ENCODE data around the gene IFNAR2. TPM values are rescaled to one million over a fixed set of nuclear protein-coding genes. Genes with fewer than 3 reads are reported as not detected.
A peak's percentile ranks its signal among the peaks of the same experiment; 100 is the strongest.

The IFNAR2 gene
- total RNA-seq, 4 donors from 2014 or later: 6.6 to 13.2 (median 9.7) TPM

GRCh38 chr21:33201956-33202355 is 27.8 kb upstream of the IFNAR2 start:
- Histone ChIP-seq H3K27me3 (no peaks in the 10 kb centered on the region), H3K9me3 (no peaks in the 10 kb centered on the region), H3K27ac (peak overlapping the region in 2 of 4 donors; percentile 5 to 23), H3K4me1 (peaks cover 4 to 29% (median 9%) of the 10 kb centered on the region in 4 donors), H3K36me3 (no peaks in the 10 kb centered on the region), H3K4me3 (no peak overlapping the region)
- TF ChIP-seq, protein P1, sequence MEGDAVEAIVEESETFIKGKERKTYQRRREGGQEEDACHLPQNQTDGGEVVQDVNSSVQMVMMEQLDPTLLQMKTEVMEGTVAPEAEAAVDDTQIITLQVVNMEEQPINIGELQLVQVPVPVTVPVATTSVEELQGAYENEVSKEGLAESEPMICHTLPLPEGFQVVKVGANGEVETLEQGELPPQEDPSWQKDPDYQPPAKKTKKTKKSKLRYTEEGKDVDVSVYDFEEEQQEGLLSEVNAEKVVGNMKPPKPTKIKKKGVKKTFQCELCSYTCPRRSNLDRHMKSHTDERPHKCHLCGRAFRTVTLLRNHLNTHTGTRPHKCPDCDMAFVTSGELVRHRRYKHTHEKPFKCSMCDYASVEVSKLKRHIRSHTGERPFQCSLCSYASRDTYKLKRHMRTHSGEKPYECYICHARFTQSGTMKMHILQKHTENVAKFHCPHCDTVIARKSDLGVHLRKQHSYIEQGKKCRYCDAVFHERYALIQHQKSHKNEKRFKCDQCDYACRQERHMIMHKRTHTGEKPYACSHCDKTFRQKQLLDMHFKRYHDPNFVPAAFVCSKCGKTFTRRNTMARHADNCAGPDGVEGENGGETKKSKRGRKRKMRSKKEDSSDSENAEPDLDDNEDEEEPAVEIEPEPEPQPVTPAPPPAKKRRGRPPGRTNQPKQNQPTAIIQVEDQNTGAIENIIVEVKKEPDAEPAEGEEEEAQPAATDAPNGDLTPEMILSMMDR (IDR thresholded peaks at IDR 0.05): no peak
- TF ChIP-seq POLR2A (IDR thresholded peaks at IDR 0.05): no peak
- no peak for DNase-seq

GRCh38 chr21:33202464-33203363 is 27.0 kb upstream of the IFNAR2 start:
- H3K27ac ChIP-seq: peak overlapping the region in 3 of 4 donors; percentile 70 to 95 (median 78)
- TF ChIP-seq, protein P1 (IDR thresholded peaks at IDR 0.05): no peak
- no peak for TF ChIP-seq POLR2A (IDR thresholded peaks at IDR 0.05)
- H3K9me3 ChIP-seq: no peaks in the 10 kb centered on the region
- no peak overlapping the region for H3K4me3 ChIP-seq
- no peaks in the 10 kb centered on the region for H3K36me3 ChIP-seq
- peaks cover 5 to 22% (median 11%) of the 10 kb centered on the region in 4 donors for H3K4me1 ChIP-seq
- H3K27me3 ChIP-seq: no peaks in the 10 kb centered on the region
- DNase-seq: no peak

DNA sequence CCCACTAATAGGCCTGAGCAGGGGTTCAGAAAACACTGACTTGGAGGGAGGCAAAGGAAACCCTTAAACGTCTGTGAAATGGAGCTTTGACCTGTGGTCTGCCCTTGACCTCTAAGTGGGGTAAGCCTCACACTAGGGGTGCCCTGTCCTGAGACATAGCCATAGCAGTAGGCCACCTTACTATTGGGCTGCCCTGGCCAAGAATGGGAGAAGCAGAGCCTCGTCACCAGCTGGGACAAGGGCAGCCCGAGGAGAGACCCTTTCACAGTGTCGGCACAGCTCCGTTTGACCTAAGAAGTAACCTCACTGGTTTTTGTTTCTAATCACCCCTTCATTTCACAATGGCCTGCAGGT is 26.4 kb upstream of the IFNAR2 start:
- DNase-seq: peak in 1 of 3 donors; percentile 51
- no peak for TF ChIP-seq POLR2A (IDR thresholded peaks at IDR 0.05)
- H3K36me3 ChIP-seq: no peaks in the 10 kb centered on the region

GRCh38 chr21:33205476-33205875 is 24.3 kb upstream of the IFNAR2 start:
- Histone ChIP-seq H3K27ac (peak overlapping the region in 3 of 4 donors; percentile 51 to 72 (median 65)), H3K4me1 (peaks cover 5 to 20% (median 11%) of the 10 kb centered on the region in 4 donors), H3K9me3 (no peaks in the 10 kb centered on the region), H3K27me3 (no peaks in the 10 kb centered on the region), H3K4me3 (no peak overlapping the region), H3K36me3 (no peaks in the 10 kb centered on the region)
- DNase-seq: peak in 2 of 3 donors; percentile 49 to 68
- no peak for TF ChIP-seq POLR2A (IDR thresholded peaks at IDR 0.05)

More for the DNA sequence above, 26.4 kb upstream of the IFNAR2 start:
- H3K9me3 ChIP-seq: no peaks in the 10 kb centered on the region
- no peaks in the 10 kb centered on the region for H3K27me3 ChIP-seq
- peaks cover 5 to 20% (median 11%) of the 10 kb centered on the region in 4 donors for H3K4me1 ChIP-seq
- H3K4me3 ChIP-seq: peak overlapping the region in 1 of 4 donors; percentile 7
- H3K27ac ChIP-seq: peak overlapping the region in 3 of 4 donors; percentile 70 to 95 (median 78)

DNA sequence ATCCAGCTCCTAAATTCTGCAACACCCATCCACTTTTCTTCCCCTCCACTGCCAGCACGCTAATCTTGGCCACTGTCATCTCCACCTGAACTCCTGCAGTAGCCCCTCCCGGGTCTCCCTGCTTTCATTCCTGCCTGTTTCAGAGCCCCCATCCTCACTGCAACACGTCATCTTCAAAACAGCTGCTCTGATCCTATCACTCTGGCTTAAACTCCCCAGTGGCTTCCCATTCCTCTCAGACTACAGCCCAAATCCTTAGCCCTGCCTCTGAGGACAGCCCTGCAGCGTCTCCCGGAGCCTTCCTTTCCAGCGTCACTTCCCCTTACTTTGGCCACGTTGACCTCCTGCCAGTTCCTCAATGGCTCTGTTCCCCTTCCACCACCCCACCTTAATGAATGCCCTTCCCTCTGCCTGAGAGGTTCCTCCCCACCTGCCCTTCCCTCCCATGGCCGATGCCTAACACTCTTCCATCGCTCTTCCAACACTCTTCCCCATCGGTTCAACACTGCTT is 22.9 kb upstream of the IFNAR2 start:
- Histone ChIP-seq H3K27ac (peak overlapping the region in 2 of 4 donors; percentile 32 to 42), H3K36me3 (no peaks in the 10 kb centered on the region), H3K27me3 (no peaks in the 10 kb centered on the region), H3K9me3 (no peaks in the 10 kb centered on the region), H3K4me1 (peaks cover 5 to 21% (median 11%) of the 10 kb centered on the region in 4 donors), H3K4me3 (no peak overlapping the region)
- no peak for DNase-seq
- no peak for TF ChIP-seq POLR2A (IDR thresholded peaks at IDR 0.05)
- TF ChIP-seq, protein P1 (IDR thresholded peaks at IDR 0.05): no peak

GRCh38 chr21:33207449-33208149 is 22.1 kb upstream of the IFNAR2 start:
- peaks cover 5 to 27% (median 16%) of the 10 kb centered on the region in 4 donors for H3K4me1 ChIP-seq
- TF ChIP-seq, protein P1 (IDR thresholded peaks at IDR 0.05): no peak
- TF ChIP-seq POLR2A (IDR thresholded peaks at IDR 0.05): no peak
- no peak overlapping the region for H3K4me3 ChIP-seq
- H3K27ac ChIP-seq: peak overlapping the region in 1 of 4 donors; percentile 42
- no peaks in the 10 kb centered on the region for H3K27me3 ChIP-seq
- no peaks in the 10 kb centered on the region for H3K36me3 ChIP-seq
- peak in 1 of 3 donors; percentile 51 for DNase-seq
- no peaks in the 10 kb centered on the region for H3K9me3 ChIP-seq

Measured in Peyer's patch (tissue), 4 donors.